NB4 (cell line): ENCODE data around the gene AHCY.

Source experiments
- CTCF ChIP-seq: IDR thresholded peaks from one replicate; pipeline ENCODE4 v1.5.1; 2012; ENCODE audit warnings: low read depth, low read length
- MYC ChIP-seq: IDR thresholded peaks from 2 replicates; pipeline ENCODE4 v1.6.1; 2011; ENCODE audit warnings: low read depth, low read length
- POLR2A ChIP-seq: IDR thresholded peaks from 2 replicates; pipeline ENCODE4 v1.6.1; 2011; ENCODE audit warnings: mild to moderate bottlenecking; ENCODE audit not compliant: insufficient read length; ENCODE audit errors: extremely low read depth

- no peak for TF ChIP-seq CTCF
- no peak for TF ChIP-seq MYC
- TF ChIP-seq POLR2A, result no peak
Measured at GRCh38 chr20:34295284-34295683, 7.9 kb downstream of the AHCY start.
